Fibroblast of peridontal ligament (primary cell): ENCODE results near the gene SNX11.
A peak's percentile ranks its signal among the peaks of the same experiment; 100 is the strongest.
"Not testable (repeated sequence)": the region's sequence is repeated elsewhere in the genome, so short reads cannot be mapped to it uniquely, and the experiment has no call there.

Source experiments
- DNase-seq: peaks from one replicate; pipeline ENCODE4 v3.0.0-alpha.2; 2010; ENCODE audit errors: extremely low read depth

SNX11 gene

GRCh38 chr17:48107137-48108055 lies at the start of gene SNX11:
TSS of gene SNX11 (plus strand) at chr17:48107766. CDS start at chr17:48112044, 4,278 bp downstream.
- DNase-seq: peak; percentile 69

GRCh38 chr17:48058393-48059124 lies 49.0 kb upstream of the SNX11 start:
- DNase-seq: no peak

GRCh38 chr17:48059125-48059668 lies 48.4 kb upstream of the SNX11 start:
- DNase-seq: no peak

GRCh38 chr17:48060249-48060648 lies 47.3 kb upstream of the SNX11 start:
- DNase-seq: no peak

- no peak for DNase-seq
These were observed 45.3 kb upstream of the SNX11 start for GRCh38 chr17:48062273-48062672.

- no peak for DNase-seq
These were observed 42.9 kb upstream of the SNX11 start for GRCh38 chr17:48064638-48065037.

- DNase-seq: no peak
These were observed 41.4 kb upstream of the SNX11 start for GRCh38 chr17:48066192-48066591.

GRCh38 chr17:48066656-48067055 lies 40.9 kb upstream of the SNX11 start:
- DNase-seq: no peak

- no peak for DNase-seq
These were observed 40.3 kb upstream of the SNX11 start for GRCh38 chr17:48067245-48067644.

GRCh38 chr17:48067808-48068207 lies 39.8 kb upstream of the SNX11 start:
- DNase-seq: not testable (repeated sequence)

- peak; percentile 67 for DNase-seq
These were observed 39.0 kb upstream of the SNX11 start for GRCh38 chr17:48068491-48068961.

GRCh38 chr17:48070195-48070594 lies 37.4 kb upstream of the SNX11 start:
- DNase-seq: no peak

- peak; percentile 56 for DNase-seq
These were observed 35.9 kb upstream of the SNX11 start for GRCh38 chr17:48071654-48072053.

GRCh38 chr17:48072811-48073210 lies 34.8 kb upstream of the SNX11 start:
- not testable (repeated sequence) for DNase-seq

GRCh38 chr17:48073566-48074094 lies 33.9 kb upstream of the SNX11 start:
- DNase-seq: not testable (repeated sequence)

GRCh38 chr17:48074322-48075081 lies 33.1 kb upstream of the SNX11 start:
- peak; percentile 92 for DNase-seq

- not testable (repeated sequence) for DNase-seq
These were observed 30.4 kb upstream of the SNX11 start for GRCh38 chr17:48077152-48077551.

GRCh38 chr17:48081858-48082257 lies 25.7 kb upstream of the SNX11 start:
- DNase-seq: no peak

- DNase-seq: no peak
These were observed 22.6 kb upstream of the SNX11 start for GRCh38 chr17:48084932-48085331.

GRCh38 chr17:48093341-48094045 lies 14.1 kb upstream of the SNX11 start:
- no peak for DNase-seq

- DNase-seq: peak; percentile 66
These were observed 12.0 kb upstream of the SNX11 start for GRCh38 chr17:48095611-48096010.
